Measurements from ENCODE around the gene DNAI1. TPM values are rescaled to one million over a fixed set of nuclear protein-coding genes. Genes with fewer than 3 reads are reported as not detected.

Gene DNAI1
- total RNA-seq, 1 donor from 2014 or later = not detected

- Histone ChIP-seq H3K27ac (replicated peaks) (no peak overlapping the region), H3K27me3 (ENCODE audit: low read depth) (peaks cover 31% of the 10 kb centered on the region), H3K4me3 (no peak overlapping the region), H3K4me1 (peaks cover 3% of the 10 kb centered on the region), H3K36me3 (no peaks in the 10 kb centered on the region), H3K9me3 (replicated peaks) (no peaks in the 10 kb centered on the region)
- no peak for DNase-seq
- no peak for TF ChIP-seq CTCF (IDR thresholded peaks at IDR 0.05; ENCODE audit: borderline replicate concordance)
- intact Hi-C loops (cut with micrococcal nuclease) = no loop called here
These were observed 108.4 kb downstream of the DNAI1 start for GRCh38 chr9:34566972-34567371.

- intact Hi-C loops (cut with micrococcal nuclease) = no loop called here
- no peak overlapping the region for H3K27ac ChIP-seq (replicated peaks)
- H3K27me3 ChIP-seq (ENCODE audit: low read depth) = peaks cover 31% of the 10 kb centered on the region
- no peaks in the 10 kb centered on the region for H3K9me3 ChIP-seq (replicated peaks)
- H3K36me3 ChIP-seq = no peaks in the 10 kb centered on the region
- DNase-seq = no peak
- H3K4me1 ChIP-seq = peaks cover 3% of the 10 kb centered on the region
- TF ChIP-seq CTCF (IDR thresholded peaks at IDR 0.05; ENCODE audit: borderline replicate concordance) = no peak
- H3K4me3 ChIP-seq = no peak overlapping the region
These were observed 109.5 kb downstream of the DNAI1 start for GRCh38 chr9:34568133-34568532.

- DNase-seq = no peak
- Histone ChIP-seq H3K4me3 (no peak overlapping the region), H3K27me3 (ENCODE audit: low read depth) (peaks cover 31% of the 10 kb centered on the region), H3K9me3 (replicated peaks) (no peaks in the 10 kb centered on the region), H3K36me3 (no peaks in the 10 kb centered on the region), H3K27ac (replicated peaks) (no peak overlapping the region), H3K4me1 (peaks cover 3% of the 10 kb centered on the region)
- no peak for TF ChIP-seq CTCF (IDR thresholded peaks at IDR 0.05; ENCODE audit: borderline replicate concordance)
- intact Hi-C loops (cut with micrococcal nuclease) = no loop called here
These were observed 110.2 kb downstream of the DNAI1 start for GRCh38 chr9:34568774-34569173.

- intact Hi-C loops (cut with micrococcal nuclease) = no loop called here
- no peak for TF ChIP-seq CTCF (IDR thresholded peaks at IDR 0.05; ENCODE audit: borderline replicate concordance)
- Histone ChIP-seq H3K9me3 (replicated peaks) (no peaks in the 10 kb centered on the region), H3K36me3 (no peaks in the 10 kb centered on the region), H3K27me3 (ENCODE audit: low read depth) (peaks cover 42% of the 10 kb centered on the region), H3K4me1 (peaks cover 3% of the 10 kb centered on the region), H3K27ac (replicated peaks) (no peak overlapping the region), H3K4me3 (no peak overlapping the region)
- DNase-seq = no peak
These were observed 111.8 kb downstream of the DNAI1 start for GRCh38 chr9:34570376-34570775.

Other genes starting within 250 kb of the DNAI1 start
- gene KIF24, start 129.5 kb upstream of the DNAI1 start, total RNA-seq = 0.63 TPM
- gene NUDT2, start 129.2 kb upstream of the DNAI1 start, total RNA-seq = 22.2 TPM
- gene MYORG, start 81.9 kb upstream of the DNAI1 start, total RNA-seq = 6.3 TPM
- 22.9 TPM for gene FAM219A, start 235 bp upstream of the DNAI1 start, total RNA-seq
- not detected for gene ENHO, start 64.2 kb downstream of the DNAI1 start, total RNA-seq
- gene CNTFR, start 130.9 kb downstream of the DNAI1 start, total RNA-seq = 4.6 TPM
- 42.8 TPM for gene RPP25L, start 153.3 kb downstream of the DNAI1 start, total RNA-seq
- 135 TPM for gene DCTN3, start 161.7 kb downstream of the DNAI1 start, total RNA-seq
- gene ARID3C, start 170.3 kb downstream of the DNAI1 start, total RNA-seq = not detected
- 20.0 TPM for gene SIGMAR1, start 179.0 kb downstream of the DNAI1 start, total RNA-seq
- 51.5 TPM for gene GALT, start 187.9 kb downstream of the DNAI1 start, total RNA-seq
- gene IL11RA, start 193.4 kb downstream of the DNAI1 start, total RNA-seq = 56.5 TPM
- 0.41 TPM for gene CCL27, start 203.9 kb downstream of the DNAI1 start, total RNA-seq
- 0.69 TPM for gene CCL19, start 232.5 kb downstream of the DNAI1 start, total RNA-seq